OCI-LY7 (cell line): ENCODE measurements around the gene FRAS1. TPM values are rescaled to one million over a fixed set of nuclear protein-coding genes. Genes with fewer than 3 reads are reported as not detected.

ENCODE experiments used
- BruUV-seq: library from RNA; stranded (reverse); fragments of 400-500 nt; replicated peaks from 2 replicates; lab custom pipeline; 2021; lab: Mats Ljungman, UMichigan
- CTCF ChIA-PET: fragments of 300-600 bp; sonication (Branson Sonifier 250); formaldehyde crosslinking; loops from one replicate; lab custom pipeline; 2022; ENCODE audit warnings: antibody characterized with exemption; ENCODE audit not compliant: unreplicated experiment; lab: Charles Lee
- POLR2A ChIA-PET: fragments of 300-600 bp; sonication (Branson Sonifier 250); formaldehyde crosslinking; loops from one replicate; lab custom pipeline; 2022; ENCODE audit warnings: antibody characterized with exemption; lab: Charles Lee
- DNase-seq: peaks from one replicate; pipeline ENCODE4 v3.0.0-alpha.2; 2015; ENCODE audit warnings: low spot score
- H2AFZ ChIP-seq: fragments of 200-600 bp; sonication (generic), shearing (Covaris generic); 2 replicates; pipeline ENCODE4 v1.6.1; 2014; ENCODE audit warnings: mild to moderate bottlenecking, antibody characterized with exemption, low read length, moderate library complexity
- H3K27ac ChIP-seq: fragments of 200-600 bp; sonication (generic); 2 replicates; pipeline ENCODE4 v1.5.1; 2014; ENCODE audit warnings: mixed run types, low read depth, mild to moderate bottlenecking, moderate library complexity, low read length, inconsistent platforms; ENCODE audit not compliant: poor library complexity, severe bottlenecking
- H3K36me3 ChIP-seq: fragments of 200-600 bp; sonication (generic); 2 replicates; pipeline ENCODE4 v1.6.1; 2014; ENCODE audit warnings: mild to moderate bottlenecking, antibody characterized with exemption, low read length, moderate library complexity, mixed read lengths; ENCODE audit not compliant: insufficient read depth
- H3K4me1 ChIP-seq: fragments of 200-600 bp; sonication (generic); 2 replicates; pipeline ENCODE4 v1.5.1; 2014; ENCODE audit warnings: mild to moderate bottlenecking, low read length; ENCODE audit not compliant: insufficient read depth, poor library complexity, severe bottlenecking
- H3K4me2 ChIP-seq: fragments of 200-600 bp; sonication (generic); 2 replicates; pipeline ENCODE4 v1.6.1; 2014; ENCODE audit warnings: mild to moderate bottlenecking, low read length
- H3K4me3 ChIP-seq: fragments of 200-600 bp; sonication (generic); 2 replicates; pipeline ENCODE4 v1.5.1; 2014; ENCODE audit warnings: mild to moderate bottlenecking, low read depth, low read length; ENCODE audit not compliant: poor library complexity, severe bottlenecking
- H3K79me2 ChIP-seq: fragments of 200-600 bp; sonication (generic); 2 replicates; pipeline ENCODE4 v1.6.1; 2016; ENCODE audit warnings: low read depth, mild to moderate bottlenecking, low read length, moderate library complexity, mixed read lengths; ENCODE audit not compliant: insufficient read depth
- H3K9me2 ChIP-seq: fragments of 200-600 bp; sonication (generic); 2 replicates; pipeline ENCODE4 v1.6.1; 2016; ENCODE audit warnings: mild to moderate bottlenecking, low read length, mixed read lengths; ENCODE audit not compliant: insufficient read depth
- H3K9me3 ChIP-seq: fragments of 200-600 bp; sonication (generic); 2 replicates; pipeline ENCODE4 v1.6.1; 2014; ENCODE audit warnings: mild to moderate bottlenecking, mixed run types, low read length, mixed read lengths
- H4K20me1 ChIP-seq: fragments of 200-600 bp; sonication (generic); 2 replicates; pipeline ENCODE4 v1.6.1; 2014; ENCODE audit warnings: mild to moderate bottlenecking, antibody characterized with exemption, low read length, moderate library complexity, mixed read lengths; ENCODE audit not compliant: insufficient read depth
- CTCF ChIP-seq: fragments of 200-600 bp; sonication (generic); conservative IDR thresholded peaks from 2 replicates; pipeline ENCODE4 v1.5.1; 2014; ENCODE audit warnings: mild to moderate bottlenecking, antibody characterized with exemption, low read length, moderate library complexity, mixed read lengths
- EZH2phosphoT487 ChIP-seq: fragments of 200-600 bp; sonication (generic); IDR thresholded peaks from 2 replicates; pipeline ENCODE4 v1.6.1; 2018; ENCODE audit warnings: low read depth, borderline replicate concordance, mild to moderate bottlenecking, mixed run types, antibody characterized with exemption, low read length, moderate library complexity, mixed read lengths
- intact Hi-C: fragments of 100-400 bp; cut with micrococcal nuclease; formaldehyde crosslinking; loops from one replicate; pipeline ENCODE4 v1.10.0; 2022; ENCODE audit not compliant: unreplicated experiment
- total RNA-seq, 2 experiments: library from RNA; depleted of rRNA in 1 of 2; stranded (reverse); fragments of >200 nt in 1 of 2; shearing (Covaris generic) in 1 of 2; gene quantifications; 2 replicates each; pipeline ENCODE4 v1.2.3, GENCODE V29; 2014 to 2022

FRAS1 gene
- total RNA-seq, 2 experiments from 2014 or later, result 0.19 to 0.30 TPM

DNA sequence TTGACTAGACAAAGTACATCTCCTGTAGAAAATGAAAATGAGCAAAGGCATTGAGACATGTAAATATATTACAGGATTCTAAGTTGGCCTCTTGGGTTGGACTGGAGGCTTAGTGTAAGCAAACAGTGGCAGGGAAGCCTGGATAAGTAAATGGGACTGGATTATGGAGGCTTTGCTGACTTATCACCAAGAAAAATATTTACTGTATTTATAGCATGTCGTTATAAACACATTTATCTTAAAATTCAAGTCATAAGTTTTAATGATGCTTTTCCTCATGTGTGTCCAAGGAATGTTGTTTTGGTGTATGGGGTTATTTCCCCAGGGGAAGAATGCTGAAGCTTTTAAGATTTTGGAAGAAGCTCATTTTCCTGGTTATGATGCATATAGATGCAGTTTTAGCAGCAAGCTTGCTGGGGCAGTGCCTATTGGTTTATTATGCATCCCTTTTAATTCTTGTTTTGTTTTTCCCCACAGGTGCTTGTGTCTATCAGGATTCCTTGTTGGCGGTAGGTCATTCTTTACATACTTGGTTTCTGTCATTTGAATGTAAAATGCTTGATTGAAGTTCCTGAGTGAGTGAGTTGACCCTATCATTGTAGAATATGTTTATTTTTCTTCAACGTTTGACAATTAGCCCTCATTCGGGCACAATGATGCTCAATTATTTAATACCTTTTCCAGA, 8.5 kb downstream of the FRAS1 start:
- no peaks in the 10 kb centered on the region for H3K9me3 ChIP-seq
- H3K4me3 ChIP-seq, result no peak overlapping the region
- no peaks in the 10 kb centered on the region for H3K9me2 ChIP-seq
- ChIA-PET POLR2A (interaction anchor here (1.0 kb wide), 1 partner anchor 15 kb away, joined by 3 read pairs; no protein-coding TSS in a partner anchor), CTCF (no interaction called here)
- BruUV-seq, result no TSS peak
- no peaks in the 10 kb centered on the region for H3K79me2 ChIP-seq
- H3K4me1 ChIP-seq, result no peaks in the 10 kb centered on the region
- DNase-seq, result no peak
- H4K20me1 ChIP-seq, result no peaks in the 10 kb centered on the region
- no peak overlapping the region for H2AFZ ChIP-seq
- no peak for TF ChIP-seq CTCF
- TF ChIP-seq EZH2phosphoT487, result no peak
- H3K27ac ChIP-seq, result no peak overlapping the region
- H3K36me3 ChIP-seq, result no peaks in the 10 kb centered on the region
- intact Hi-C loops, result no loop called here
- no peak overlapping the region for H3K4me2 ChIP-seq

DNA sequence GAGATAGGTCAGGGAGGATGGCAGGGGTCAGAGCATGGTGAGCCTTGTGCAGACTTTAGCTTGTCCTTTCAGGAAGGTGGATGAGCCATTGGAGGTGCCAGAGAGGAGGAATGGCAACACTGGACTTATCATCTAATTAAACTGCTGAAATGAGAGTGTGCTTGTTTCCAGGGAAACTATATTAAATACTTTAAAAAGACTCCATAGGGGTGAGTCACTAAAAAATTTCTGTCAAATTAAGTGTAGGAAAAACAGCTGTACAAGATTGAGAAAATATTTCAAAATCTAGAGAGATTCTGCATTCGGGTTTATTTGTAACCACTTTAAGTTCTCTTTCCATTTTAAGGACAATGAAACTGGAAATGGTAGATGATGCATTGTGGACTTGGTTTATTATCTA, 11.4 kb downstream of the FRAS1 start:
- no peak overlapping the region for H3K27ac ChIP-seq
- H3K9me2 ChIP-seq, result no peaks in the 10 kb centered on the region
- POLR2A ChIA-PET, result no interaction called here
- no peak for TF ChIP-seq CTCF
- TF ChIP-seq EZH2phosphoT487, result no peak
- H4K20me1 ChIP-seq, result no peaks in the 10 kb centered on the region
- H3K4me3 ChIP-seq, result no peak overlapping the region
- no peak for DNase-seq
- H2AFZ ChIP-seq, result no peak overlapping the region
- BruUV-seq, result no TSS peak
- H3K36me3 ChIP-seq, result no peaks in the 10 kb centered on the region
- CTCF ChIA-PET, result no interaction called here
- no peaks in the 10 kb centered on the region for H3K4me1 ChIP-seq
- no peaks in the 10 kb centered on the region for H3K9me3 ChIP-seq
- no peaks in the 10 kb centered on the region for H3K79me2 ChIP-seq
- no peak overlapping the region for H3K4me2 ChIP-seq
- intact Hi-C loops, result no loop called here

DNA sequence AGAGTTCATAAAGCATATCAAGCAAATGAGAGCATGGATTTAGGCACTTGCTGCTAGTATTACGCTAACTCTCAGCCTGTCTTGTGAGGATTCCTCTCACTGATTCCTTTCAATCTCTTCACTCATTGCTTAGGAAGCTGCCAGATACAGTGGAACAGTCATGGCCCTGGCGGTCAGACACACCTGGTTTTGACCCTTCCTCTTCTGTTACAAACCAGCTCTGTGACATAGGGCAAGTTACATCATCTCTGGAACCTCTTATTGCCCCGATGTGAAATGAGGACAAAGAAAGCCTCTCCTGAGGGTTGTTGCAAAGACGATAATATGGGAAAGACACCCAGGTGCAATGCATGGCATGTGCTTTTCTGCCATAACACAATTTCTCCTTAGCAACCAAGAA, 12.2 kb downstream of the FRAS1 start:
- no peak overlapping the region for H3K27ac ChIP-seq
- no peak for DNase-seq

More for the DNA sequence above, 12.2 kb downstream of the FRAS1 start:
- Histone ChIP-seq H3K9me3 (no peaks in the 10 kb centered on the region), H2AFZ (no peak overlapping the region), H3K4me2 (no peak overlapping the region), H3K4me1 (no peaks in the 10 kb centered on the region), H3K9me2 (no peaks in the 10 kb centered on the region), H3K79me2 (no peaks in the 10 kb centered on the region), H4K20me1 (no peaks in the 10 kb centered on the region), H3K4me3 (no peak overlapping the region), H3K36me3 (no peaks in the 10 kb centered on the region)
- POLR2A ChIA-PET, result interaction anchor here (0.9 kb wide), 1 partner anchor 126 kb away, joined by 3 read pairs; no protein-coding TSS in a partner anchor
- intact Hi-C loops, result no loop called here
- CTCF ChIA-PET, result no interaction called here
- TF ChIP-seq EZH2phosphoT487, result no peak
- TF ChIP-seq CTCF, result no peak
- BruUV-seq, result no TSS peak
